Measurements from ENCODE around the gene ATP9B.
"Not testable (repeated sequence)": the region's sequence is repeated elsewhere in the genome, so short reads cannot be mapped to it uniquely, and the experiment has no call there.

Gene ATP9B

DNA sequence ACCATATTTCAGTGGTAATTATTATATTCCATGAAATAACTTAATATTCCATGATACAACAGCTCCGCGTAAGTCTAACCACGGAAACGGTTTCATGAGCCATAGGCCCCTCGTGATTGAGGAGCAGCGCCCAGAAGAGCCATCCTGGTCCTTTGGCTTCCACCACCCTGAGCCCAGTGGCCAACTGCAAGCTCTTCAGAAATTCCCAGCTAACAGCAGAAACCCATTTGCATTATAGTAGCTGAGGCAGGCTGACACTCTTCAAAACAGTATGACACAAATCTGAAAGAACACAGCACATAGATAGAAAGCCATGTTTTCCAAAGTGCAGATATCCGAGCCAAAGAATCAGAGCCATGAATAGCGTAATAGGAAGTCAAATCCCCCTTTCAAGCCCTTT is 205.6 kb downstream of the ATP9B start:
- in situ Hi-C loops (cut with MboI; ENCODE audit: low pct_unique_long_range_greater_than_20kb, low sequenced_read_pairs, unreplicated experiment), result no loop called here
- no peak for DNase-seq (ENCODE audit: low spot score)
- TF ChIP-seq, protein P1, sequence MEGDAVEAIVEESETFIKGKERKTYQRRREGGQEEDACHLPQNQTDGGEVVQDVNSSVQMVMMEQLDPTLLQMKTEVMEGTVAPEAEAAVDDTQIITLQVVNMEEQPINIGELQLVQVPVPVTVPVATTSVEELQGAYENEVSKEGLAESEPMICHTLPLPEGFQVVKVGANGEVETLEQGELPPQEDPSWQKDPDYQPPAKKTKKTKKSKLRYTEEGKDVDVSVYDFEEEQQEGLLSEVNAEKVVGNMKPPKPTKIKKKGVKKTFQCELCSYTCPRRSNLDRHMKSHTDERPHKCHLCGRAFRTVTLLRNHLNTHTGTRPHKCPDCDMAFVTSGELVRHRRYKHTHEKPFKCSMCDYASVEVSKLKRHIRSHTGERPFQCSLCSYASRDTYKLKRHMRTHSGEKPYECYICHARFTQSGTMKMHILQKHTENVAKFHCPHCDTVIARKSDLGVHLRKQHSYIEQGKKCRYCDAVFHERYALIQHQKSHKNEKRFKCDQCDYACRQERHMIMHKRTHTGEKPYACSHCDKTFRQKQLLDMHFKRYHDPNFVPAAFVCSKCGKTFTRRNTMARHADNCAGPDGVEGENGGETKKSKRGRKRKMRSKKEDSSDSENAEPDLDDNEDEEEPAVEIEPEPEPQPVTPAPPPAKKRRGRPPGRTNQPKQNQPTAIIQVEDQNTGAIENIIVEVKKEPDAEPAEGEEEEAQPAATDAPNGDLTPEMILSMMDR (IDR thresholded peaks at IDR 0.05; ENCODE audit: extremely low read depth, insufficient read depth, missing control alignments), result no peak

DNA sequence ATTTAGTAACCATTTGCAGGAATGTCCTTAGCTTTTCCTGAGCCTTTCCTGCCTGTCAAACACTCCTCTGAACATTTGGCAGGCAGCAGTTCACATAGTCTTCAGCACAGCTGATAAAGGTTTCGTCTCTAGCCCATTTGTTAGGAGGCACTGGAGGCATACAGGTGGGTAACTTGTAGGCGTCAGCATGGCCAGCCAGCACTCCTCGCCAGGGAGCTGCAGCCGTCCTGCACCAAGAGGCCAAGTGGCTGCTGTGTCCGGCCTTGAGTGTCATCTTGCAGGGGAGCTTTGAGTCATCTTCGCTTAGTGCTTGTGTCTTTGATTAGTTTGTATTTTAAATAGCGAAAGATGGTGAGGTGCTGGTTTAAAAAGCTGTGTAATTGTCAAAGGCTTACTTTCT is 206.3 kb downstream of the ATP9B start:
- no peak for DNase-seq (ENCODE audit: low spot score)
- TF ChIP-seq, protein P1 (IDR thresholded peaks at IDR 0.05; ENCODE audit: extremely low read depth, insufficient read depth, missing control alignments), result no peak
- in situ Hi-C loops (cut with MboI; ENCODE audit: low pct_unique_long_range_greater_than_20kb, low sequenced_read_pairs, unreplicated experiment), result no loop called here

DNA sequence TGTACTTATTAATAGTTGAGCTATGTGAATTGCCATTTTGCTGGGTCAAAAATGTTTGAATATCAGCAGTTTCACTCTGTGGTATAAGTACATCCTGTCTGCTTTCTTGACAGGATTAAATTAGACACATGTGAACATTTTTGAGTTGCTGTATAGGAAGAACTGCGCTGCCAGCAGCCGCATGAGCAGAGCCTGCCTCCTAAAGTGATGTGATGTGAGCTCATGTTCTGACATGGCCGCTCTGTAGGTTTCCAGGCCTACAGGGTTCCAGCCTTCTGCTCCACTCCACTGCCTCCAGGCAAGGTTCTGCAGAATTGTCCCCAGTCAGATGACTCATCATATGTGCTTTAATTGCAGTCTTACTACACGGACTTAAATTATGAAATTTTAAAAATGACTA is 206.8 kb downstream of the ATP9B start:
- in situ Hi-C loops (cut with MboI; ENCODE audit: low pct_unique_long_range_greater_than_20kb, low sequenced_read_pairs, unreplicated experiment), result no loop called here
- DNase-seq (ENCODE audit: low spot score), result peak; percentile 36
- TF ChIP-seq, protein P1 (IDR thresholded peaks at IDR 0.05; ENCODE audit: extremely low read depth, insufficient read depth, missing control alignments), result no peak

DNA sequence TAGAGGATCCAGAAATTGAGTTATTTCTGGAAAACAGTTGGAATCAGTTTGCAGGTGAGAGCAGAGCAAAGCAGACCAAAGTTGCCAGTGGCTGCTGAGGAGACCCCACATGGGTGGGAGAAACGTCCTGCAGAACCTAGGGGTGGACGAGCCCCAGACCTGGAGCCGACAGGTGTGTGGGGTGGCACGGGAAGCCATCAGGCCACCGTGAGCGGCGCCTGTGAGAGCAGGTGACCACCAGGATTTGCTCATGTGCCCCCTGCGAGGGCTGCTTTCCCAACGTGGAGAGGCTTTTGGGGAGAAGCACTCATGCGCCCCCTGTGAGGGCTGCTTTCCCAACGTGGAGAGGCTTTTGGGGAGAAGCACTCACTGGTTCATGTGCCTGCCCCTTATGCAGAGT is 209.7 kb downstream of the ATP9B start:
- in situ Hi-C loops (cut with MboI; ENCODE audit: low pct_unique_long_range_greater_than_20kb, low sequenced_read_pairs, unreplicated experiment), result no loop called here
- no peak for DNase-seq (ENCODE audit: low spot score)
- TF ChIP-seq, protein P1 (IDR thresholded peaks at IDR 0.05; ENCODE audit: extremely low read depth, insufficient read depth, missing control alignments), result no peak

DNA sequence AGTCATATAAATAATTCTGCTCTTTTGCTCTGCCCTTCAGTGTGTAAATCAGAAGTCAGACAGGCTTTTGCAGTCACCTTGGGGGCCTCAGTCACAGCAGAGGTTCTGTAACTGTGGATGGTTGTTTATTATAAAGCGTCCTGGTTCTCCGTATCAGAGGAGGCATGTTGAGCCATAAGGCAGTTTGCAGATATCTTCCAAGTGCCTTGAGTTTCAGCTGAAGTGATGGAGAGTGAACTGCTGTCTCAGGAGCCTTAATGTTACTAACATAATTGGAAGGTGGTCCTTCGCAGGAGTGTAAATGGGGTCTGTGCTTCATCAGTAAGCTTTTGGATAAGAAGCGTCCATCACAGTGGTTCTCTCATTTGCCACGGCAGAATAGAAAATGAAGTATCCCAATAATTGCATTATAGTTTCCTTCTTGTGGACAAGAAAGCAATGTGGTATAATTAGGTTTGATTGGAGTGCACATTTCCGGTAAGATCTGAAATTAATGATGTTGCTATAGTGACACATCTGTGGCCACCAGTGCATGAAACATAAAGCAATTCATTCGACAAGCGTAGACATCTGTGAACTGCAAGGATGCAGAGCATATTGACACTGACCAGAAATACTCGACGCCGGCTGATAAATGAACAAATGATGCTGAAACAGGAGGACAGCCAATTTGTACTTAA is 214.1 kb downstream of the ATP9B start:
- in situ Hi-C loops (cut with MboI; ENCODE audit: low pct_unique_long_range_greater_than_20kb, low sequenced_read_pairs, unreplicated experiment), result no loop called here
- DNase-seq (ENCODE audit: low spot score), result no peak
- TF ChIP-seq, protein P1 (IDR thresholded peaks at IDR 0.05; ENCODE audit: extremely low read depth, insufficient read depth, missing control alignments), result no peak

DNA sequence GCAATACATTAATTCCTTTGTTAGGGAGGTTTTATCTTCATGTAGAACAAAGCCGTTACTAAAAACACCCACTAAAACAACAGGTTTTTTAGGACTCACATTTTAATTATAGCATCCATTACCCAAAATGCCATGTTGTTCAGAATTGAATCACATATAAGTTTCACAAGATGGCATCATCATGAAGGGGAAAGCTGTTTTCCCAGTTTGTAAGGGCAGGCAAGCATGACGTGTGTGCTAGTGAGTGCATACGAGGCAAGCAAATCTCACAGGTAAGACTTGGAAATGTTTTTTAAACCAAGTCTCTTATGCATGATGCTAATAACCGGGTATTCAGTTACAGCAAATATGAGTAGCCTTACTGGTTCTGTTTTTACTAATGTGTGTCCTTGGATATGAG is 214.7 kb downstream of the ATP9B start:
- no peak for DNase-seq (ENCODE audit: low spot score)
- in situ Hi-C loops (cut with MboI; ENCODE audit: low pct_unique_long_range_greater_than_20kb, low sequenced_read_pairs, unreplicated experiment), result no loop called here
- TF ChIP-seq, protein P1 (IDR thresholded peaks at IDR 0.05; ENCODE audit: extremely low read depth, insufficient read depth, missing control alignments), result no peak

DNA sequence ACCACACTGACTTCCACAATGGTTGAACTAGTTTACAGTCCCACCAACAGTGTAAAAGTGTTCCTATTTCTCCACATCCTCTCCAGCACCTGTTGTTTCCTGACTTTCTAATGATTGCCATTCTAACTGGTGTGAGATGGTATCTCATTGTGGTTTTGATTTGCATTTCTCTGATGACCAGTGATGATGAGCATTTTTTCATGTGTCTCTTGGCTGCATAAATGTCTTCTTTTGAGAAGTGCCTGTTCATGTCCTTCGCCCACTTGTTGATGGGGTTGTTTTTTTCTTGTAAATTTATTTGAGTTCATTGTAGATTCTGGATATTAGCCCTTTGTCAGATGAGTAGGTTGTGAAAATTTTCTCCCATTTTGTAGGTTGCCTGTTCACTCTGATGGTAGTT is 216.0 kb downstream of the ATP9B start:
- DNase-seq (ENCODE audit: low spot score); in situ Hi-C loops (cut with MboI; ENCODE audit: low pct_unique_long_range_greater_than_20kb, low sequenced_read_pairs, unreplicated experiment): not testable (repeated sequence)

DNA sequence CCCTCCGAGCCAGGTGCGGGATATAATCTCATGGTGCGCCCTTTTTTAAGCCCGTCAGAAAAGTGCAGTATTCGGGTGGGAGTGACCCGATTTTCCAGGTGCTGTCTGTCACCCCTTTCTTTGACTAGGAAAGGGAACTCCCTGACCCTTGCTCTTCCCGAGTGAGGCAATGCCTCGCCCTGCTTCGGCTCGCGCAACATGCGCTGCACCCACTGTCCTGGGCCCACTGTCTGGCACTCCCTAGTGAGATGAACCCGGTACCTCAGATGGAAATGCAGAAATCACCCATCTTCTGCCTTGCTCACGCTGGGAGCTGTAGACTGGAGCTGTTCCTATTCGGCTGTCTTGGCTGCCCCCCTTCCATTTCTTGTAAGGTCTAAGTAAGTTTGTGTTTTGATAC is 221.2 kb downstream of the ATP9B start:
- in situ Hi-C loops (cut with MboI; ENCODE audit: low pct_unique_long_range_greater_than_20kb, low sequenced_read_pairs, unreplicated experiment); DNase-seq (ENCODE audit: low spot score): not testable (repeated sequence)

Data from GM13977 (cell line).